Measurements from ENCODE around the gene CKM. TPM values are rescaled to one million over a fixed set of nuclear protein-coding genes. Genes with fewer than 3 reads are reported as not detected.

The CKM gene
- total and polyA plus RNA-seq, 2 of the 4 experiments (the other 2 are of a cell fraction) = not detected

DNA sequence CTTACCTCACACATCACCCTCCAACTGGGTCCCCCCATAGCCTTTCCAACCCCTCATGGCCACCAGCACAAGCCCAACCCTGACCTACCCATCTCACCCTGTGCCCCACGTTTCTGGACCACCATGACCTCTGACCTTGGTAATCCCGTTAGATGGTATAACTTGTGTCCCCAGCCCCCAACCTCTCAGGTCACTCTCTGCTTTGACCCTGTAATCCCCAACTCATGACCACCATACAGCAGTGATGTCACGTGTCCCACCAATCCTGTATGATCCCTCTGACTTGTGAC, 26.4 kb upstream of the CKM start:
- TF ChIP-seq POLR2A (IDR thresholded peaks at IDR 0.05; ENCODE audit: low read depth, low read length) (no peak), RAD21 (IDR thresholded peaks at IDR 0.05; ENCODE audit: low read length) (no peak), FOS (IDR thresholded peaks at IDR 0.05; ENCODE audit: low read depth, low read length) (no peak), RCOR1 (IDR thresholded peaks at IDR 0.05; ENCODE audit: insufficient replicate concordance, low read length) (no peak), MAZ (IDR thresholded peaks at IDR 0.05; ENCODE audit: borderline replicate concordance, low read depth, low read length) (no peak), MXI1 (IDR thresholded peaks at IDR 0.05; ENCODE audit: borderline replicate concordance, low read depth, low read length) (no peak)
- TF ChIP-seq, protein P1, sequence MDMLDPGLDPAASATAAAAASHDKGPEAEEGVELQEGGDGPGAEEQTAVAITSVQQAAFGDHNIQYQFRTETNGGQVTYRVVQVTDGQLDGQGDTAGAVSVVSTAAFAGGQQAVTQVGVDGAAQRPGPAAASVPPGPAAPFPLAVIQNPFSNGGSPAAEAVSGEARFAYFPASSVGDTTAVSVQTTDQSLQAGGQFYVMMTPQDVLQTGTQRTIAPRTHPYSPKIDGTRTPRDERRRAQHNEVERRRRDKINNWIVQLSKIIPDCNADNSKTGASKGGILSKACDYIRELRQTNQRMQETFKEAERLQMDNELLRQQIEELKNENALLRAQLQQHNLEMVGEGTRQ (IDR thresholded peaks at IDR 0.05; ENCODE audit: low read depth, low read length) = no peak
- BruUV-seq (replicated peaks) = no TSS peak
- Histone ChIP-seq H4K20me1 (ENCODE audit: insufficient read depth, low read length) (peaks cover 15% of the 10 kb centered on the region), H3K9me3 (ENCODE audit: control insufficient read depth, insufficient read depth, low read length) (no peaks in the 10 kb centered on the region), H3K4me3 (ENCODE audit: insufficient read depth, low read depth, low read length) (no peak overlapping the region), H3K4me1 (ENCODE audit: control insufficient read depth, insufficient read depth, low read length) (no peaks in the 10 kb centered on the region), H3K23ac (ENCODE audit: low read depth, low read length) (no peak overlapping the region), H3K4me2 (ENCODE audit: low read depth, low read length) (no peak overlapping the region), H2AK9ac (replicated peaks; ENCODE audit: low read depth, low read length, poor library complexity) (peak overlapping the region; percentile 78), H3K79me1 (ENCODE audit: low read depth in 1 of 2, low read length in 2 of 2) (0 out of 4 replicates have a peak, but pooled peaks cover 0 to 4% of the 10 kb centered on the region in 2 experiments), H2BK5ac (ENCODE audit: low read depth, low read length, poor library complexity, severe bottlenecking) (no peak overlapping the region), H3K9me1 (ENCODE audit: insufficient read depth, low read length) (peaks cover 2% of the 10 kb centered on the region; the same call in 1 of the 2 replicates), H2BK15ac (ENCODE audit: low read depth, low read length) (no peak overlapping the region), H3K56ac (ENCODE audit: extremely low read depth, insufficient read depth, low read length) (no peak overlapping the region), H3K4ac (ENCODE audit: low read depth, low read length) (no peak overlapping the region), H3K27me3 (ENCODE audit: control insufficient read depth, insufficient read depth, low read length) (peaks cover 2% of the 10 kb centered on the region; the same call in 1 of the 2 replicates), H2BK120ac (ENCODE audit: low read depth, low read length) (no peak overlapping the region), H2AFZ (replicated peaks; ENCODE audit: low read length, poor library complexity) (peak overlapping the region; percentile 23), H2AK5ac (ENCODE audit: low read depth, low read length) (no peak overlapping the region), H3K36me3 (ENCODE audit: control insufficient read depth, insufficient read depth, low read length) (peaks cover 32% of the 10 kb centered on the region), H2BK20ac (ENCODE audit: low read depth, low read length) (no peak overlapping the region), H3K18ac (ENCODE audit: low read depth, low read length) (no peak overlapping the region), H3K9ac (ENCODE audit: low read depth, low read length) (no peak overlapping the region), H4K8ac (ENCODE audit: low read depth in 2 of 2, low read length in 2 of 2) (no peak overlapping the region), H4K91ac (ENCODE audit: insufficient read depth, low read depth, low read length) (no peak overlapping the region), H3K27ac (ENCODE audit: insufficient read depth, low read length) (no peak overlapping the region), H3K14ac (replicated peaks; ENCODE audit: low read depth, low read length) (no peak overlapping the region), H4K5ac (ENCODE audit: low read depth, low read length) (no peak overlapping the region)
- ATAC-seq (ENCODE audit: low read depth) (no peak), DNase-seq (no peak)
- ChIA-PET POLR2A (ENCODE audit: unreplicated experiment) (no interaction called here), CTCF (no interaction called here)
- in situ Hi-C loops (cut with MboI; ENCODE audit: low sequenced_read_pairs) = no loop called here
- intact Hi-C loops (cut with micrococcal nuclease) = no loop called here
- dilution Hi-C loops (cut with HindIII; ENCODE audit: low sequenced_read_pairs, unreplicated experiment) = no loop called here
- no CpG with 5 or more reads among the region's 3 CpGs for WGBS, 2 experiments (ENCODE audit: extremely low coverage in 2 of 2, insufficient read length in 1 of 2)

Measured in IMR-90 (cell line).